ENCODE results near the gene ABCE1.

GRCh38 chr4:145148980-145149379 lies 50.9 kb downstream of the ABCE1 start:
- TF ChIP-seq EZH2 (IDR thresholded peaks at IDR 0.05; ENCODE audit: insufficient read depth, low read length) = no peak
- no peak for TF ChIP-seq CTCF (IDR thresholded peaks at IDR 0.05; ENCODE audit: insufficient read depth, low read depth, low read length)
